ENCODE measurements around the gene EFCAB3. TPM values are rescaled to one million over a fixed set of nuclear protein-coding genes. Genes with fewer than 3 reads are reported as not detected.

EFCAB3 gene
- total RNA-seq, 1 donor from 2014 or later: not detected

DNA sequence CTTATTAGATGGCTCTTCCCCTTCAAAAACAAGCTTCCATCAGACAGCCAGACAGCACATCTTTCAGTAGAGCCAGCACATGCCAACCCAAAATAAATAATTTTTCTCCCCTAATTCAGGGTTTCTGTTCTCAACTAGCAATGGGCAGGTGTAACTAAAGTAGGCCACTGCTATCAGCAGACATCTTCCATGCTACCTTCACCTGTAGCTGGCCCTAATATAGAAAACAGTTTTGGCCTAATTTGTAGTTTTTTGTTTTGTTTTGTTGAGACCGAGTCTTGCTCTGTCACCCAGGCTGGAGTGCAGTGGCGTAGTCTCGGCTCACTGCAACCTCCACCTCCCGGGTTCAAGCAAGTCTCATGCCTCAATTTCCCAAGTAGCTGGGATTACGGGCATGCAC, 29.2 kb upstream of the EFCAB3 start:
- H3K4me1 ChIP-seq: no peaks in the 10 kb centered on the region
- H3K79me2 ChIP-seq (ENCODE audit: low read depth): no peaks in the 10 kb centered on the region
- Mint-ChIP-seq H3K27me3 (ENCODE audit: insufficient read depth, low read depth) (no peaks in the 10 kb centered on the region), H3K4me3 (no peak overlapping the region), H3K9me3 (no peaks in the 10 kb centered on the region), H3K4me1 (no peaks in the 10 kb centered on the region), H3K36me3 (no peaks in the 10 kb centered on the region), H3K27ac (no peak overlapping the region)
- H3K4me2 ChIP-seq: no peak overlapping the region
- H4K20me1 ChIP-seq (ENCODE audit: low read depth): no peaks in the 10 kb centered on the region
- H3K36me3 ChIP-seq: no peaks in the 10 kb centered on the region
- H2AFZ ChIP-seq (replicated peaks): no peak overlapping the region
- DNase-seq (ENCODE audit: low spot score): no peak
- no peak overlapping the region for H3K4me3 ChIP-seq
- H3K27me3 ChIP-seq: no peaks in the 10 kb centered on the region
- no peak overlapping the region for H3K9ac ChIP-seq
- H3K9me3 ChIP-seq (ENCODE audit: low read depth): no peaks in the 10 kb centered on the region
- no peak overlapping the region for H3K27ac ChIP-seq
- no peaks in the 10 kb centered on the region for H3F3A ChIP-seq (ENCODE audit: low read depth)
- TF ChIP-seq CTCF (IDR thresholded peaks at IDR 0.05): no peak
- TF ChIP-seq EZH2 (IDR thresholded peaks at IDR 0.05): no peak
- no peak for TF ChIP-seq EZH2phosphoT487 (IDR thresholded peaks at IDR 0.05)

GRCh38 chr17:62366191-62366590, 14.2 kb upstream of the EFCAB3 start:
- no peak overlapping the region for H2AFZ ChIP-seq (replicated peaks)
- no peaks in the 10 kb centered on the region for H4K20me1 ChIP-seq (ENCODE audit: low read depth)
- Mint-ChIP-seq H3K27me3 (ENCODE audit: insufficient read depth, low read depth) (no peaks in the 10 kb centered on the region), H3K27ac (no peak overlapping the region), H3K36me3 (no peaks in the 10 kb centered on the region), H3K4me3 (no peak overlapping the region), H3K9me3 (no peaks in the 10 kb centered on the region), H3K4me1 (no peaks in the 10 kb centered on the region)
- TF ChIP-seq EZH2phosphoT487 (IDR thresholded peaks at IDR 0.05) (no peak), EZH2 (IDR thresholded peaks at IDR 0.05) (no peak), CTCF (IDR thresholded peaks at IDR 0.05) (no peak)
- H3K27me3 ChIP-seq: no peaks in the 10 kb centered on the region
- H3F3A ChIP-seq (ENCODE audit: low read depth): no peaks in the 10 kb centered on the region
- no peak overlapping the region for H3K9ac ChIP-seq
- no peaks in the 10 kb centered on the region for H3K79me2 ChIP-seq (ENCODE audit: low read depth)
- H3K4me1 ChIP-seq: no peaks in the 10 kb centered on the region
- no peaks in the 10 kb centered on the region for H3K9me3 ChIP-seq (ENCODE audit: low read depth)
- no peak overlapping the region for H3K4me2 ChIP-seq
- no peaks in the 10 kb centered on the region for H3K36me3 ChIP-seq
- H3K27ac ChIP-seq: no peak overlapping the region
- no peak overlapping the region for H3K4me3 ChIP-seq
- no peak for DNase-seq (ENCODE audit: low spot score)

- DNase-seq (ENCODE audit: low spot score): no peak
- no peaks in the 10 kb centered on the region for H3K36me3 ChIP-seq
- no peaks in the 10 kb centered on the region for H3K9me3 ChIP-seq (ENCODE audit: low read depth)
- no peaks in the 10 kb centered on the region for H3F3A ChIP-seq (ENCODE audit: low read depth)
- H2AFZ ChIP-seq (replicated peaks): no peak overlapping the region
- no peaks in the 10 kb centered on the region for H3K36me3 Mint-ChIP-seq
- H3K4me1 ChIP-seq: no peaks in the 10 kb centered on the region
- no peaks in the 10 kb centered on the region for H3K4me1 Mint-ChIP-seq
- H3K27ac Mint-ChIP-seq: no peak overlapping the region
- no peaks in the 10 kb centered on the region for H4K20me1 ChIP-seq (ENCODE audit: low read depth)
- TF ChIP-seq EZH2 (IDR thresholded peaks at IDR 0.05): no peak
- TF ChIP-seq EZH2phosphoT487 (IDR thresholded peaks at IDR 0.05): no peak
- no peak for TF ChIP-seq CTCF (IDR thresholded peaks at IDR 0.05)
- H3K27ac ChIP-seq: no peak overlapping the region
- no peaks in the 10 kb centered on the region for H3K27me3 ChIP-seq
- H3K9me3 Mint-ChIP-seq: no peaks in the 10 kb centered on the region
- H3K27me3 Mint-ChIP-seq (ENCODE audit: insufficient read depth, low read depth): peaks cover 2% of the 10 kb centered on the region
- H3K79me2 ChIP-seq (ENCODE audit: low read depth): no peaks in the 10 kb centered on the region
- no peak overlapping the region for H3K4me2 ChIP-seq
- H3K4me3 Mint-ChIP-seq: no peak overlapping the region
- no peak overlapping the region for H3K9ac ChIP-seq
- no peak overlapping the region for H3K4me3 ChIP-seq
Measured at GRCh38 chr17:62381561-62381960, 1.2 kb downstream of the EFCAB3 start.

Measured in neural progenitor cell (in vitro differentiated cells).